Neural cell (in vitro differentiated cells): Measurements from ENCODE around the gene MAPK1IP1L. TPM values are rescaled to one million over a fixed set of nuclear protein-coding genes. Genes with fewer than 3 reads are reported as not detected.

Source experiments
- H2AFZ ChIP-seq: fragments of 200-600, 300-800 bp; sonication (generic), shearing (Covaris generic); 2 replicates; pipeline ENCODE4 v1.6.0; 2014; ENCODE audit warnings: low read depth, mild to moderate bottlenecking, antibody characterized with exemption, low read length, moderate library complexity
- H3F3A ChIP-seq: fragments of 200-600 bp; shearing (Covaris generic); 2 replicates; pipeline ENCODE4 v1.6.1; 2016; ENCODE audit warnings: mild to moderate bottlenecking, moderate library complexity, mixed read lengths, antibody characterized with exemption, low read length; ENCODE audit not compliant: insufficient read depth, poor library complexity, severe bottlenecking
- H3K27ac ChIP-seq: fragments of 200-600, 300-800 bp; sonication (generic), shearing (Covaris generic); 2 replicates; pipeline ENCODE4 v1.5.1; 2014; ENCODE audit warnings: mild to moderate bottlenecking, low read length, moderate library complexity
- H3K27me3 ChIP-seq: fragments of 300-800, 200-600 bp; sonication (generic), shearing (Covaris generic); 2 replicates; pipeline ENCODE4 v1.6.0; 2014; ENCODE audit warnings: mild to moderate bottlenecking, low read depth, low read length, moderate library complexity; ENCODE audit not compliant: insufficient read depth
- H3K36me3 ChIP-seq: fragments of 300-800, 200-600 bp; sonication (generic), shearing (Covaris generic); 2 replicates; pipeline ENCODE4 v1.5.1; 2014; ENCODE audit warnings: mild to moderate bottlenecking, antibody characterized with exemption, low read length, moderate library complexity; ENCODE audit not compliant: insufficient read depth
- H3K4me2 ChIP-seq: fragments of 300-800, 200-600 bp; sonication (generic), shearing (Covaris generic); 2 replicates; pipeline ENCODE4 v1.6.0; 2014; ENCODE audit warnings: mild to moderate bottlenecking, low read length
- H3K4me3 ChIP-seq: fragments of 300-800, 200-600 bp; sonication (generic), shearing (Covaris generic); 2 replicates; pipeline ENCODE4 v1.5.1; 2014; ENCODE audit warnings: mild to moderate bottlenecking, low read length, moderate library complexity
- H3K79me2 ChIP-seq: fragments of 200-600 bp; shearing (Covaris generic); replicated peaks from 2 replicates; pipeline ENCODE4 v1.6.0; 2014; ENCODE audit warnings: mild to moderate bottlenecking, low read length, moderate library complexity; ENCODE audit not compliant: insufficient read depth
- H3K9ac ChIP-seq: fragments of 300-800, 200-600 bp; sonication (generic), shearing (Covaris generic); 2 replicates; pipeline ENCODE4 v1.6.1; 2016; ENCODE audit warnings: mild to moderate bottlenecking, low read length, mixed read lengths
- H3K9me2 ChIP-seq: fragments of 200-600 bp; shearing (Covaris generic); 2 replicates; pipeline ENCODE4 v1.6.1; 2016; ENCODE audit warnings: mild to moderate bottlenecking, low read length, mixed read lengths; ENCODE audit not compliant: insufficient read depth
- H3K9me3 ChIP-seq: fragments of 200-600, 300-800 bp; sonication (generic), shearing (Covaris generic); 2 replicates; pipeline ENCODE4 v1.6.1; 2016; ENCODE audit warnings: mild to moderate bottlenecking, mixed run types, low read length, moderate library complexity, mixed read lengths
- H4K20me1 ChIP-seq: fragments of 200-600 bp; shearing (Covaris generic); 2 replicates; pipeline ENCODE4 v1.6.1; 2016; ENCODE audit warnings: mild to moderate bottlenecking, mixed run types; ENCODE audit not compliant: insufficient read depth
- EP300 ChIP-seq: fragments of 450-650 bp; conservative IDR thresholded peaks from 2 replicates; pipeline ENCODE4 v1.6.1; 2014; ENCODE audit warnings: antibody characterized with exemption, mild to moderate bottlenecking, moderate library complexity; ENCODE audit not compliant: poor library complexity, severe bottlenecking
- EZH2 ChIP-seq: fragments of 200-600, 300-800 bp; shearing (Covaris generic), sonication (generic); IDR thresholded peaks from 2 replicates; pipeline ENCODE4 v1.6.1; 2014; ENCODE audit warnings: antibody characterized with exemption, low read length, borderline replicate concordance, mild to moderate bottlenecking; ENCODE audit not compliant: insufficient read depth, poor library complexity, severe bottlenecking
- MXI1 ChIP-seq: fragments of 450-650 bp; conservative IDR thresholded peaks from 2 replicates; pipeline ENCODE4 v1.6.1; 2014; ENCODE audit warnings: antibody characterized with exemption, mild to moderate bottlenecking; ENCODE audit not compliant: poor library complexity, severe bottlenecking
- POLR2AphosphoS5 ChIP-seq: IDR thresholded peaks from 2 replicates; pipeline ENCODE4 v1.6.1; 2012
- RAD21 ChIP-seq: fragments of 450-650 bp; conservative IDR thresholded peaks from 2 replicates; pipeline ENCODE4 v1.6.1; 2014; ENCODE audit warnings: antibody characterized with exemption, mild to moderate bottlenecking, moderate library complexity
- SMC3 ChIP-seq: fragments of 450-650 bp; conservative IDR thresholded peaks from 2 replicates; pipeline ENCODE4 v1.6.1; 2014; ENCODE audit warnings: antibody characterized with exemption, mild to moderate bottlenecking, moderate library complexity; ENCODE audit not compliant: poor library complexity
- TAF1 ChIP-seq: IDR thresholded peaks from 2 replicates; pipeline ENCODE4 v1.6.1; 2012; ENCODE audit warnings: low read depth
- polyA plus RNA-seq: library from polyadenylated mRNA; depleted of rRNA; stranded (reverse); fragments of >200 nt; gene quantifications from 2 replicates; pipeline ENCODE4 v1.2.3, GENCODE V29; 2014
- TF ChIP-seq, protein P1 (sequence below): IDR thresholded peaks from 2 replicates; pipeline ENCODE4 v1.6.1; 2012; ENCODE audit warnings: borderline replicate concordance
- TF ChIP-seq, protein P2 (sequence below): fragments of 450-650 bp; IDR thresholded peaks from 2 replicates; pipeline ENCODE4 v1.5.1; 2014; ENCODE audit warnings: antibody characterized with exemption, mild to moderate bottlenecking, moderate library complexity; ENCODE audit not compliant: poor library complexity, severe bottlenecking

Gene MAPK1IP1L
- polyA plus RNA-seq, 1 donor from 2014 or later: 35.4 TPM

DNA sequence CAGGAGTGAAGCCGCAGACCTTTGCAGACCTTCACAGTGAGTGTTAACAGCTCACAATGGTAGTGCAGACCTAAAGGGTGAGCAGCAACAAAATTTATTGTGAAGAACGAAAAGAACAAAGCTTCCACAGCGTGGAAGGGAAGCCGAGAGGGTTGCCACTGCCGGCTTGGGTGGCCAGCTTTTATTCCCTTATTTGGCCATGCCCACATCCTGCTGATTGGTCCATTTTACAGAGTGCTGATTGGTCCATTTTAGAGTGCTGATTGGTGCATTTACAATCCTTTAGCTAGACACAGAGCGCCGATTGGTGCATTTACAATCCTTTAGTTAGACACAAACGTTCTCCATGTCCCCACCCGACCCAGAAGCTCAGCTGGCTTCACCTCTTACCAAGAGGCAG, 35.5 kb downstream of the MAPK1IP1L start:
- no peaks in the 10 kb centered on the region for H3K79me2 ChIP-seq
- TF ChIP-seq SMC3 (no peak), RAD21 (no peak), EZH2 (no peak), POLR2AphosphoS5 (no peak)
- TF ChIP-seq, protein P1, sequence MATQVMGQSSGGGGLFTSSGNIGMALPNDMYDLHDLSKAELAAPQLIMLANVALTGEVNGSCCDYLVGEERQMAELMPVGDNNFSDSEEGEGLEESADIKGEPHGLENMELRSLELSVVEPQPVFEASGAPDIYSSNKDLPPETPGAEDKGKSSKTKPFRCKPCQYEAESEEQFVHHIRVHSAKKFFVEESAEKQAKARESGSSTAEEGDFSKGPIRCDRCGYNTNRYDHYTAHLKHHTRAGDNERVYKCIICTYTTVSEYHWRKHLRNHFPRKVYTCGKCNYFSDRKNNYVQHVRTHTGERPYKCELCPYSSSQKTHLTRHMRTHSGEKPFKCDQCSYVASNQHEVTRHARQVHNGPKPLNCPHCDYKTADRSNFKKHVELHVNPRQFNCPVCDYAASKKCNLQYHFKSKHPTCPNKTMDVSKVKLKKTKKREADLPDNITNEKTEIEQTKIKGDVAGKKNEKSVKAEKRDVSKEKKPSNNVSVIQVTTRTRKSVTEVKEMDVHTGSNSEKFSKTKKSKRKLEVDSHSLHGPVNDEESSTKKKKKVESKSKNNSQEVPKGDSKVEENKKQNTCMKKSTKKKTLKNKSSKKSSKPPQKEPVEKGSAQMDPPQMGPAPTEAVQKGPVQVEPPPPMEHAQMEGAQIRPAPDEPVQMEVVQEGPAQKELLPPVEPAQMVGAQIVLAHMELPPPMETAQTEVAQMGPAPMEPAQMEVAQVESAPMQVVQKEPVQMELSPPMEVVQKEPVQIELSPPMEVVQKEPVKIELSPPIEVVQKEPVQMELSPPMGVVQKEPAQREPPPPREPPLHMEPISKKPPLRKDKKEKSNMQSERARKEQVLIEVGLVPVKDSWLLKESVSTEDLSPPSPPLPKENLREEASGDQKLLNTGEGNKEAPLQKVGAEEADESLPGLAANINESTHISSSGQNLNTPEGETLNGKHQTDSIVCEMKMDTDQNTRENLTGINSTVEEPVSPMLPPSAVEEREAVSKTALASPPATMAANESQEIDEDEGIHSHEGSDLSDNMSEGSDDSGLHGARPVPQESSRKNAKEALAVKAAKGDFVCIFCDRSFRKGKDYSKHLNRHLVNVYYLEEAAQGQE: no peak
- H4K20me1 ChIP-seq: no peaks in the 10 kb centered on the region
- H3K4me2 ChIP-seq: no peak overlapping the region
- no peaks in the 10 kb centered on the region for H3F3A ChIP-seq
- no peak overlapping the region for H2AFZ ChIP-seq
- no peaks in the 10 kb centered on the region for H3K9me2 ChIP-seq
- no peak overlapping the region for H3K9ac ChIP-seq
- no peaks in the 10 kb centered on the region for H3K27me3 ChIP-seq
- no peaks in the 10 kb centered on the region for H3K9me3 ChIP-seq
- H3K27ac ChIP-seq: no peak overlapping the region
- H3K4me3 ChIP-seq: no peak overlapping the region
- no peaks in the 10 kb centered on the region for H3K36me3 ChIP-seq

DNA sequence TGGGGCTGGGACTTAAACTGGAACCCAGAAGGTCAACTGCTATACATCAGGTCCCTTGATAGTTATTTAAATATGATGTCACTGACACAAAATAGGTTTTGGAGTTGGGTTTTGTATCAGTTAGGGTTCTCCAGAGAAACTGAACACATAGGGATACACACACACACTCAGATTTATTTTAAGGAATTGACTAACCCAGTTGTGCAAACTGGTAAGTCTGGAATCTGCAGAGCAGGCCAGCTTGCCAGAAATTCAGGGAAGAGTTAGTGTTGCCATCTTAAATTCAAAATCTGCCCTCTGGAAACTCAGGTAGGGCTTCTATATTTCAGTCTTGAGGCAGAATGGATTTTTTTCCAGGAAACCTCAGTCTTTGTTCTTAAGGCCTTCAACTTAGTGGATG, 36.9 kb downstream of the MAPK1IP1L start:
- TF ChIP-seq, protein P2, sequence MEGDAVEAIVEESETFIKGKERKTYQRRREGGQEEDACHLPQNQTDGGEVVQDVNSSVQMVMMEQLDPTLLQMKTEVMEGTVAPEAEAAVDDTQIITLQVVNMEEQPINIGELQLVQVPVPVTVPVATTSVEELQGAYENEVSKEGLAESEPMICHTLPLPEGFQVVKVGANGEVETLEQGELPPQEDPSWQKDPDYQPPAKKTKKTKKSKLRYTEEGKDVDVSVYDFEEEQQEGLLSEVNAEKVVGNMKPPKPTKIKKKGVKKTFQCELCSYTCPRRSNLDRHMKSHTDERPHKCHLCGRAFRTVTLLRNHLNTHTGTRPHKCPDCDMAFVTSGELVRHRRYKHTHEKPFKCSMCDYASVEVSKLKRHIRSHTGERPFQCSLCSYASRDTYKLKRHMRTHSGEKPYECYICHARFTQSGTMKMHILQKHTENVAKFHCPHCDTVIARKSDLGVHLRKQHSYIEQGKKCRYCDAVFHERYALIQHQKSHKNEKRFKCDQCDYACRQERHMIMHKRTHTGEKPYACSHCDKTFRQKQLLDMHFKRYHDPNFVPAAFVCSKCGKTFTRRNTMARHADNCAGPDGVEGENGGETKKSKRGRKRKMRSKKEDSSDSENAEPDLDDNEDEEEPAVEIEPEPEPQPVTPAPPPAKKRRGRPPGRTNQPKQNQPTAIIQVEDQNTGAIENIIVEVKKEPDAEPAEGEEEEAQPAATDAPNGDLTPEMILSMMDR: no peak
- TF ChIP-seq RAD21 (no peak), TAF1 (no peak), MXI1 (no peak), EZH2 (no peak), EP300 (no peak), SMC3 (no peak), POLR2AphosphoS5 (no peak)
- TF ChIP-seq, protein P1: no peak

More for the DNA sequence above, 36.9 kb downstream of the MAPK1IP1L start:
- H3K4me3 ChIP-seq: no peak overlapping the region
- H3K4me2 ChIP-seq: no peak overlapping the region
- H3F3A ChIP-seq: no peaks in the 10 kb centered on the region
- H3K27me3 ChIP-seq: no peaks in the 10 kb centered on the region
- H3K79me2 ChIP-seq: no peaks in the 10 kb centered on the region
- H3K9me2 ChIP-seq: no peaks in the 10 kb centered on the region
- no peak overlapping the region for H3K27ac ChIP-seq
- H2AFZ ChIP-seq: no peak overlapping the region
- H3K9me3 ChIP-seq: no peaks in the 10 kb centered on the region
- no peaks in the 10 kb centered on the region for H4K20me1 ChIP-seq
- H3K9ac ChIP-seq: no peak overlapping the region
- H3K36me3 ChIP-seq: no peaks in the 10 kb centered on the region
